HEK293T (cell line): ENCODE data around the gene ARHGEF7.

Source experiments
- ARNT ChIP-seq: fragments of 450-650 bp; IDR thresholded peaks from 2 replicates; pipeline ENCODE4 v1.6.1; 2017; ENCODE audit warnings: mild to moderate bottlenecking
- BHLHE40 ChIP-seq: fragments of 450-650 bp; IDR thresholded peaks from 2 replicates; pipeline ENCODE4 v1.6.1; 2016; ENCODE audit warnings: mild to moderate bottlenecking, moderate library complexity, borderline replicate concordance
- CTBP1 ChIP-seq: fragments of 450-650 bp; IDR thresholded peaks from 2 replicates; pipeline ENCODE4 v1.6.1; 2016; ENCODE audit warnings: borderline replicate concordance
- FOXA1 ChIP-seq: fragments of 450-650 bp; IDR thresholded peaks from 2 replicates; pipeline ENCODE4 v1.6.1; 2016; ENCODE audit warnings: mild to moderate bottlenecking
- FOXK2 ChIP-seq: fragments of 450-650 bp; IDR thresholded peaks from 2 replicates; pipeline ENCODE4 v1.6.1; 2016; ENCODE audit warnings: mild to moderate bottlenecking
- FOXM1 ChIP-seq: fragments of 450-650 bp; IDR thresholded peaks from 2 replicates; pipeline ENCODE4 v1.6.1; 2017; ENCODE audit warnings: mild to moderate bottlenecking, borderline replicate concordance
- HDGF ChIP-seq: fragments of 450-650 bp; IDR thresholded peaks from 2 replicates; pipeline ENCODE4 v1.6.1; 2017; ENCODE audit warnings: antibody characterized with exemption, borderline replicate concordance
- L3MBTL2 ChIP-seq: fragments of 450-650 bp; conservative IDR thresholded peaks from 2 replicates; pipeline ENCODE4 v1.6.1; 2016; ENCODE audit warnings: mild to moderate bottlenecking
- LEF1 ChIP-seq: fragments of 450-650 bp; IDR thresholded peaks from 2 replicates; pipeline ENCODE4 v1.6.1; 2017; ENCODE audit warnings: mild to moderate bottlenecking, borderline replicate concordance
- NFRKB ChIP-seq: fragments of 450-650 bp; IDR thresholded peaks from 2 replicates; pipeline ENCODE4 v1.6.1; 2016; ENCODE audit warnings: mild to moderate bottlenecking, moderate library complexity
- SP1 ChIP-seq: fragments of 450-650 bp; IDR thresholded peaks from 2 replicates; pipeline ENCODE4 v1.6.1; 2017
- SUZ12 ChIP-seq: fragments of 450-650 bp; IDR thresholded peaks from 2 replicates; pipeline ENCODE4 v1.6.1; 2016; ENCODE audit warnings: mild to moderate bottlenecking
- ZNF384 ChIP-seq: fragments of 450-650 bp; IDR thresholded peaks from 2 replicates; pipeline ENCODE4 v1.6.1; 2016

DNA sequence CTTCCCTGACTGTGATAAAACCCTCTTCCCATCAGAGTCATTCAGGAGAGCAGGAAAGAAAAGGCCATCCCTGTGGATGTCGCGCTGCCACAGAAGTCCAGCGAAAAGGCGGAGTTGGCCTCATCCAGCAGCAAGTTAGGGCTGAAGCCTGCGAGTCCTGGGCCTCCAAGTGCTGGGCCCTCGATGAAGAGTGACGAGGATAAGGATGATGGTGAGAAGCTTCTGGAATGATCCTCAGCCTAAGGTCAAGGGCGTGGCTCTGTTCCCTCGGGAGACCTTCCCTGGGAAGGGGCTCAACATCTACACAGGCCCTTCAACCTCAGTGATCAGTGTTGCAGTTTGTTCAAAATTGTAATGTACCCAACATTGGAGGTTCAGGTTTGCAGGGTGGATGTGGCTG is 227.6 kb downstream of the ARHGEF7 start:
- TF ChIP-seq NFRKB (no peak), SP1 (no peak), ARNT (no peak), ZNF384 (no peak), FOXM1 (no peak), HDGF (no peak), FOXA1 (no peak), BHLHE40 (no peak), SUZ12 (no peak), L3MBTL2 (no peak), FOXK2 (no peak), LEF1 (no peak), CTBP1 (no peak)
